Measurements from ENCODE around the gene SPAG8.

Gene SPAG8

GRCh38 chr9:35769763-35770162, 42.3 kb downstream of the SPAG8 start:
- no peak for DNase-seq

- no peak for DNase-seq
These were observed 44.6 kb downstream of the SPAG8 start for GRCh38 chr9:35767458-35767857.

GRCh38 chr9:35766997-35767396, 45.1 kb downstream of the SPAG8 start:
- no peak for DNase-seq

GRCh38 chr9:35763803-35764202, 48.3 kb downstream of the SPAG8 start:
- no peak for DNase-seq

- DNase-seq: no peak
These were observed 48.9 kb downstream of the SPAG8 start for GRCh38 chr9:35763181-35763580.

- DNase-seq: no peak
These were observed 51.4 kb downstream of the SPAG8 start for GRCh38 chr9:35760651-35761050.

- DNase-seq: no peak
These were observed 52.3 kb downstream of the SPAG8 start for GRCh38 chr9:35759795-35760194.

All from CD4-positive, alpha-beta T cell treated with Interleukin-17A for 1 hour (primary cell).